NOMO-1 treated with dmso at 0.1 percent for 144 hours (cell line): ENCODE data around the gene ITGB3.
A peak's percentile ranks its signal among the peaks of the same experiment; 100 is the strongest.
"Not testable (repeated sequence)": the region's sequence is repeated elsewhere in the genome, so short reads cannot be mapped to it uniquely, and the experiment has no call there.

Experiments
- DNase-seq: peaks from one replicate; lab custom pipeline; 2025; ENCODE audit not compliant: unreplicated experiment; lab: John Stamatoyannopoulos, UW

ITGB3 gene

DNA sequence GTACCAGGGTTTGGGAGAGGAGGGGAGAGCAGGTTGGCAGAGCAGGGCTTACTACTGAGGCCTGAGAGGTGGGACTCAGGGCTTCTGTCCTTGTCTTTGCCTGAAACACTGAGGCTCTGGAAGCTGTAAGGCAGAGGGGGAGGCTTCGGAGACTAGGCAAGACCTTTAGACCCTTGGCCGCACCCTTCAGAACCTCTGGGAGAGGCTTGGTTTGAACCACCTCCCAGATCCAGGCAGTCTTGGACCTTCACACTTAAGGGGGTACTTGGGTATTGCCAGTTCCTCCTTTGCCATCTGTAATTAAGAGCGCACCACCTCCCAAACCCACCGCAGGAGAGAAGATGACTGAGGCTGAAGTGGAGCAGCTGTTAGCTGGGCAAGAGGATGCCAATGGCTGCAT lies 31.6 kb upstream of the ITGB3 start:
- no peak for DNase-seq

- no peak for DNase-seq
Observed at GRCh38 chr17:47223007-47223406, 30.6 kb upstream of the ITGB3 start.

GRCh38 chr17:47223460-47223859 lies 30.2 kb upstream of the ITGB3 start:
- DNase-seq, result no peak

GRCh38 chr17:47224077-47224476 lies 29.6 kb upstream of the ITGB3 start:
- DNase-seq, result not testable (repeated sequence)

GRCh38 chr17:47224966-47225365 lies 28.7 kb upstream of the ITGB3 start:
- DNase-seq, result no peak

DNA sequence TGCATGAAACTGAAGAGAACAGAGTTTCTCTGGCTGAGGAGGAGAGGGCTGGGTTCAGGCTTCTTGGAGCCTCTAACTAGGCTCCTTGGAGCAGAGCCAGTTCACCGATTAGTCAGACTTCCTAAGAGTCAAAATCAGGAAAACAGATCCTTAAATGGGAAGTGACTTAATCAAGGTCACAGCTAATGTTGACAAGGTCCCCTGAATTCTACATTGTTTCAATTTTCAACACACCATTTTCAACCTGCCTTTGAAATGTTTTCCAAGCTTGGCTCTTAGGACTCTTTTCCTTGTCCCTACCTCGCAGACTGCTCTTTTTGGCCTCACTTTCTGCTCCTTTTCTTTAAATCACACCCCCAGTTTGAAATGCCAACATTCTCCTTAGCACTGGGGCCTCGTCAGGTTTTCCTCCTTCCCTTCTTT lies 28.2 kb upstream of the ITGB3 start:
- no peak for DNase-seq

GRCh38 chr17:47225911-47226688 lies 27.5 kb upstream of the ITGB3 start:
- DNase-seq, result no peak

DNA sequence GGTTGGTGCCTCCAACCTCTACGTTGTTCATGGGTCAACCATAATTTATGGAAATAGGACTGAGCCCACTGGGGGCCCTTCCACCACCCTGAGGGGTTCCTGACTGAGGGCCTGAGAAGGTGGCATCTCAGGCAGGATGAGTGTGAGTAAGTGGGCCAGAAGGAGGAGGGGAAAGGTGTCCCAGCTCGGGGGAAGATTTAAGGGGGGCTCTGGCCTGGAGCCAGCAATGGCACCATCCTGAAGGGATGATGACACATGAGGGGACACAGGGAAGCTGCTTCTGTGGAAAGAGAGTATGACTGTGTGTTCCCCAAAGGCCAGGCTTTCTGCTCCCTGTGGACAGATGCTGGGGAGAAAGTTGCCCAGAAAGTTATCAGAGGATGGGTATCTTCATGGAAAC lies 25.8 kb upstream of the ITGB3 start:
- DNase-seq, result no peak

- peak; percentile 79 for DNase-seq
Observed at GRCh38 chr17:47229535-47230443, 23.8 kb upstream of the ITGB3 start.

GRCh38 chr17:47230864-47231263 lies 22.8 kb upstream of the ITGB3 start:
- DNase-seq, result no peak

DNA sequence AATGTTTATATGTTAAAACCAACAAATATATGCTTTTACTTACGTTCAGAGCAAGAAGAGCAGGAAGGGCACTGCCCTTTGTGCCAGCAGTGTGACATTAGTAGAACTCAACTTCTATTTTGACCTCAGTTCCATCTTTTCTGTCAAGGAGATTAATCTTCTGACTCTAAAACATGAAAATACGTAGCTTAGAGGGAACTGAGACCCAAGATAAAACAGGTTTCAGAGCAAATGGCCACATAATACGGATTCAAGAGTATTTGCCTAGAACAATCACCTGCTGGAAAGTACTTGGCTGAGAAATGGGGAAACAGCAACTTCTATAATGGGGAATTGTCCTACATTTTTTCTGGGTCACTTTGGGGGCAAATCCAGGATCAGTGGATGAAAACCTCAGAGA lies 22.3 kb upstream of the ITGB3 start:
- DNase-seq, result no peak

DNA sequence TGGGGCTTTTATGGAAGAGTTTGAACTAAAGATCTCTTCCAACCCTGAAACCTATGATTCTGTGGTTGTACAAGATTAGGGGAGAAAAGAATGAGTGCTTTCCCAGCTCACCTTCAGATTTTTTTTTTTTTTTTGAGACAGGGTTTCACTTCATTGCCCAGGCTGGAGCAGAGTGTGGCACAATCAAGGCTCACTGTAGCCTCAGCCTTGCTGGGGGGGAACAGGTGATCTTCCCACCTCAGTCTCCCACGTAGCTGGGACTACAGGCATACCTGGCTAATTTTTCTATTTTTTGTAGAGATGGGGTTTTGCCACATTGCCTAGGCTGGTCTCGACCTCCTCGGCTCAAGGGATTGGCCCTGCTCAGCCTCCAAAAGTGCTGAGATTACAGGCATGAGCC lies 21.8 kb upstream of the ITGB3 start:
- no peak for DNase-seq

GRCh38 chr17:47232465-47232864 lies 21.2 kb upstream of the ITGB3 start:
- DNase-seq, result no peak

DNA sequence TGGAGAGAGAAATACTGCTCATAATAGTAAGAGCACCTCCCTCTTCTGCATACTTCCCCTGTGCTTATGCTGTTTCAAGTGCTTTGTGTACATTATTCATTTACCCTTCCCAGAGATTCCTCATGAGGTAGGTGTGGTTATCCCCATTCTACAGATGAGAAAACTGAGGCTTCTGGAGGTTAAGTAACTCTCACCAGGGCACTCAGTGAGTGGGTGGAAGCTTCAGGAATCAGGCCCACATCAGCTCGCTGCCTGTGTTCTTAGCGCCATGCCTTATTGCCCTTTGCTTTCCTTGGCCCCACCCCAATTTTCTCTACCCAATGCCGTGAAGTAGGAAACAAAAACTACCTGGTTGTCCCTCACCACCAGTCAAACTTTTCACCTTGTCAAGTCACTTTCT lies 18.1 kb upstream of the ITGB3 start:
- DNase-seq, result no peak

GRCh38 chr17:47235923-47236322 lies 17.7 kb upstream of the ITGB3 start:
- DNase-seq, result no peak

DNA sequence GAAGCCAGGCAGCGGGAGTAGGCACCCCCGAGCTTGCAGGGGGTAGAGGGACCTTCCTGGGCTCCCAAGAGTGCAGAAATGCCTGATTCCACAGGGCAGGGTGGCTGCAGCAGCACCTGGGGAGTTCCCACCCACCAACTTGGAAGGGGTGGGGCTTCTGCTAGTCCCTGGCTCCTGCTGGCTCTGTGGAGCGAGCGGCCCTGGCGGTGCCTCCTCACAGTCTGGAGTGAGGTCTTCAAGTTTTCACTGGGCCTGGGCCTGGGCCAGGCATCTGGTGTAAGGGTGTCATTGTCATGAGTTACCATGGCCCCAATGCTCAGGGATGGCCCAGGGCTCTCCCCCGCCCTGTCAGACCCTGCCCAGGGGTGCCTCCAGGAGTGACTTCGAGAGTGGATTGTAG lies 15.8 kb upstream of the ITGB3 start:
- no peak for DNase-seq

GRCh38 chr17:47238321-47239010 lies 15.2 kb upstream of the ITGB3 start:
- no peak for DNase-seq

- DNase-seq, result no peak
Observed at GRCh38 chr17:47239619-47239966, 14.0 kb upstream of the ITGB3 start.

GRCh38 chr17:47239967-47240651 lies 13.5 kb upstream of the ITGB3 start:
- peak; percentile 2 for DNase-seq

DNA sequence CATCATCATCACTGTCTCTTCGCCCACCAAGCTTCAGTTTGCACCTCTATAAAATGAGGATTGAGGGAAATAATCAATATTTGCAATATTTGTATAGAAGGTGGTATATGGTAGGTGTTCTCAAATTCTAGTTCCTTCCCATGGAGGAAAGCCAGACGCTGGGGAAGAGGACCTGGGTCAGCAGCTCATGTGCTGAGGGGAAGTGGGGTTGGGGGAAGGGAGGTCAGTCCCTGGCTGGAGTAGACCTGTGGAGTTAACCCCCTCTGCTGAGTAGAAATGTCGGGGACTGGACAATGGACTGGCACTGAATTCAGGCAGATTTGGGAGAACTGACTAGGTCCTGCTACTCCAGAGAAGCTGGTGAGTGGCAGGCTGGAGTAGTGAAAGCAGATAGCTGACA lies 12.8 kb upstream of the ITGB3 start:
- no peak for DNase-seq

DNA sequence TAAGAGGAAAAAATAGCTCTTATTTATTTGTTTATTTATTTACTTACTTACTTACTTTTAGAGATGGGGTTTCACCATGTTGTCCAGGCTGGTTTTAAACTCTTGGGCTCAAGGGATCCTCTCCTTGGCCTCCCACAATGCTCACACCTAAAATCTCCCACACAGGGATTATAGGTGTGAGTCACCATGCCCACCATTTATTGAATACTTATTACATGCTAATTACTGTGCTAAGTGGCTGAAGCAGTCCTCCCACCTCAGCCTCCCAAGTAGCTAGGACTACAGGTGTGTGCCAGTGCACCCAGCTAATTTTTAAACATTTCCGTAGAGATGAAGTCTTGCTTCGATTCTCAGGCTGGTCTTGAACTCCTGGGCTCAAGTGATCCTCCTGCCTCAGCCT lies 11.0 kb upstream of the ITGB3 start:
- no peak for DNase-seq
